BJ (cell line): ENCODE data around the gene TNS4. TPM values are rescaled to one million over a fixed set of nuclear protein-coding genes. Genes with fewer than 3 reads are reported as not detected.

Source experiments
- CTCF ChIA-PET: fragments of 350-600 bp; formaldehyde crosslinking; extraction: SDS; loops from one replicate; lab custom pipeline; 2021; ENCODE audit warnings: antibody characterized with exemption, inconsistent platforms; lab: Yijun Ruan, JAX
- POLR2A ChIA-PET: fragments of 300-600 bp; sonication (Branson Sonifier 250); formaldehyde crosslinking; extraction: SDS; loops from one replicate; lab custom pipeline; 2021; ENCODE audit warnings: antibody characterized with exemption; lab: Charles Lee
- DNase-seq: peaks from one replicate; pipeline ENCODE4 v3.0.0-alpha.2; 2011; ENCODE audit warnings: low read depth
- H3K27me3 ChIP-seq: 2 replicates; pipeline ENCODE4 v1.6.0; 2011; ENCODE audit warnings: low read length; ENCODE audit not compliant: control insufficient read depth, insufficient read depth
- H3K36me3 ChIP-seq: 2 replicates; pipeline ENCODE4 v1.5.1; 2011; ENCODE audit warnings: low read length; ENCODE audit not compliant: control insufficient read depth, insufficient read depth
- H3K4me3 ChIP-seq: 2 replicates; pipeline ENCODE4 v1.5.1; 2011; ENCODE audit warnings: low read depth, mild to moderate bottlenecking, control low read depth, low read length
- CTCF ChIP-seq: IDR thresholded peaks from 2 replicates; pipeline ENCODE4 v1.5.1; 2011; ENCODE audit warnings: low read depth, mild to moderate bottlenecking, control low read depth, inconsistent platforms, low read length, moderate library complexity; ENCODE audit not compliant: insufficient read depth
- polyA plus RNA-seq: library from polyadenylated mRNA; depleted of rRNA; stranded (reverse); fragments of >200 nt; gene quantifications from 2 replicates; pipeline ENCODE4 v1.2.3, GENCODE V29; 2011

The TNS4 gene
- polyA plus RNA-seq, 1 experiment: 0.40 TPM

- Histone ChIP-seq H3K36me3 (no peaks in the 10 kb centered on the region; the same call in 1 of the 2 replicates), H3K27me3 (no peaks in the 10 kb centered on the region), H3K4me3 (no peak overlapping the region)
- no peak for DNase-seq
- CTCF ChIA-PET: interaction anchor here (0.6 to 8.8 kb wide), 14 partner anchors 9 to 202 kb away, joined by 3 to 113 read pairs (median 4); no protein-coding TSS in a partner anchor
- TF ChIP-seq CTCF: no peak
- POLR2A ChIA-PET: no interaction called here
Observed at GRCh38 chr17:40440166-40440565, 61.3 kb downstream of the TNS4 start.

GRCh38 chr17:40437095-40437732, 64.2 kb downstream of the TNS4 start:
- ChIA-PET POLR2A (no interaction called here), CTCF (interaction anchor here (0.6 to 8.8 kb wide), 13 partner anchors 13 to 122 kb away, joined by 3 to 85 read pairs (median 4); no protein-coding TSS in a partner anchor)
- H3K27me3 ChIP-seq: no peaks in the 10 kb centered on the region

GRCh38 chr17:40436636-40437035, 64.8 kb downstream of the TNS4 start:
- Histone ChIP-seq H3K36me3 (no peaks in the 10 kb centered on the region), H3K27me3 (no peaks in the 10 kb centered on the region), H3K4me3 (no peak overlapping the region)
- TF ChIP-seq CTCF: no peak
- CTCF ChIA-PET: interaction anchor here (1.0 to 3.3 kb wide), 8 partner anchors 12 to 113 kb away, joined by 3 to 24 read pairs (median 4); no protein-coding TSS in a partner anchor
- POLR2A ChIA-PET: no interaction called here
- DNase-seq: no peak

More at GRCh38 chr17:40437095-40437732, 64.2 kb downstream of the TNS4 start:
- Histone ChIP-seq H3K4me3 (no peak overlapping the region), H3K36me3 (no peaks in the 10 kb centered on the region)
- no peak for TF ChIP-seq CTCF
- no peak for DNase-seq

- ChIA-PET CTCF (interaction anchor here (1.0 to 2.0 kb wide), 6 partner anchors 11 to 124 kb away, joined by 3 to 10 read pairs (median 5); partner anchors contain the start of gene TOP2A), POLR2A (interaction anchor here (0.5 kb wide), 1 partner anchor 102 kb away, joined by 8 read pairs; no protein-coding TSS in a partner anchor)
- DNase-seq: no peak
- H3K36me3 ChIP-seq: no peaks in the 10 kb centered on the region
- H3K4me3 ChIP-seq: no peak overlapping the region
- H3K27me3 ChIP-seq: peaks cover 3% of the 10 kb centered on the region; the same call in 1 of the 2 replicates
- TF ChIP-seq CTCF: peak; percentile 59
Observed at GRCh38 chr17:40433551-40434415, 67.6 kb downstream of the TNS4 start.
